Effector memory CD8-positive, alpha-beta T cell (primary cell): ENCODE data around the gene SYNE1.
"Not testable (repeated sequence)": the region's sequence is repeated elsewhere in the genome, so short reads cannot be mapped to it uniquely, and the experiment has no call there.

ENCODE experiments used
- ATAC-seq: fragments of 150-1000 bp; cut with Tn5 transposase; replicated peaks from 2 replicates; pipeline ENCODE4 v1.10.0; 2021; ENCODE audit warnings: mild to moderate bottlenecking, moderate library complexity
- DNase-seq, 3 experiments: peaks; one replicate each; pipeline ENCODE4 v3.0.0; 2021
- H3K27ac Mint-ChIP-seq, 2 donors: one replicate each; pipeline ENCODE4 v1.8.0; 2022; ENCODE audit warnings: mild to moderate bottlenecking in 2 of 2, mixed read lengths in 2 of 2, moderate library complexity in 2 of 2
- H3K27me3 Mint-ChIP-seq, 2 donors: one replicate each; pipeline ENCODE4 v1.8.0; 2022; ENCODE audit warnings: mixed read lengths in 2 of 2
- H3K36me3 Mint-ChIP-seq: one replicate; pipeline ENCODE4 v1.8.0; 2022; ENCODE audit warnings: mild to moderate bottlenecking, moderate library complexity, mixed read lengths; ENCODE audit not compliant: insufficient read depth
- H3K4me1 Mint-ChIP-seq, 2 donors: one replicate each; pipeline ENCODE4 v1.8.0; 2022; ENCODE audit warnings: low read depth in 2 of 2, mixed read lengths in 2 of 2
- H3K4me3 Mint-ChIP-seq, 2 donors: one replicate each; pipeline ENCODE4 v1.8.0; 2022; ENCODE audit warnings: mild to moderate bottlenecking in 2 of 2, mixed read lengths in 2 of 2, moderate library complexity in 2 of 2
- H3K9me3 Mint-ChIP-seq, 2 donors: one replicate each; pipeline ENCODE4 v1.8.0; 2022; ENCODE audit warnings: mixed read lengths in 2 of 2

The SYNE1 gene

GRCh38 chr6:152573762-152574161, 63.4 kb downstream of the SYNE1 start:
- no peaks in the 10 kb centered on the region for H3K36me3 Mint-ChIP-seq
- H3K27ac Mint-ChIP-seq: no peak overlapping the region
- H3K27me3 Mint-ChIP-seq: no peaks in the 10 kb centered on the region
- H3K4me1 Mint-ChIP-seq: peaks cover 23 to 60% of the 10 kb centered on the region in 2 donors
- DNase-seq (no peak), ATAC-seq (no peak)
- no peaks in the 10 kb centered on the region for H3K9me3 Mint-ChIP-seq
- H3K4me3 Mint-ChIP-seq: no peak overlapping the region

DNA sequence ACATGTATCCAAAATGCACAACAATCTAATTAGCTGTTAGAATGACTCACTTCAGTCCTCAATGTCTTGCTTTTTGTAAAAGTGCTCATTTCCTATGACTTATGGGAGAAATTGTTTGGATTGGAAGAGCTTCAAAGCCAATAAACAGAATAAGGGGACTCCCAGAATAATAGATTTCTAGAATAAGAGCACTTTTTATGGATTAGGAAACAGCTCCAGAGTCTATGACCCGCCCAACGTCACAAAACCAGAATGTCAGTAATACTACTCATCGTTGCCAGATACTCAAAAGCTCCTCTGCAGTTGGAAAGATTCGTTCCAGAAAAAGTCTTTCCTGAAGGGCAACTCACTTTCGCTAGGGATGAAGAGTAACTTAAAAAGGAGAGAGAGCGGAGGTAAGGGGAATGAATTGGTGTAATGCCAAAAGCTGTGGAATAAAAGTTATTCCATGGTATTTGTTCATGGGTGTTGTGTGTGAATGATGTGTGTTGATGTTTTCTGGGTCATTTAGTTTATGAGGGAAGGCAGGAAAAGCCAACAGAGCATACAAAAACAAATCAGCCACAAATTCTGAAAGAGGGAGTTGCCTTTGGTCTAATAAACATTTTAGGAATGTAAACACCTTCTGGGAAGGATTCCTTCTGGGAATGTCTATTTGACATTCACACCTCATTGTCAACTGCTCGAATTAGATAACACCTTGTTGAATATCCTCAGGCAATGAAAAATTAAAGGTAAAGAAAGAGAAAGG, 64.6 kb downstream of the SYNE1 start:
- DNase-seq: no peak
- peaks cover 23 to 62% of the 10 kb centered on the region in 2 donors for H3K4me1 Mint-ChIP-seq
- no peak for ATAC-seq
- H3K36me3 Mint-ChIP-seq: no peaks in the 10 kb centered on the region
- H3K27me3 Mint-ChIP-seq: no peaks in the 10 kb centered on the region
- peak overlapping the region in 1 of 2 donors; percentile 74 for H3K27ac Mint-ChIP-seq
- no peaks in the 10 kb centered on the region for H3K9me3 Mint-ChIP-seq
- no peak overlapping the region for H3K4me3 Mint-ChIP-seq

- H3K27ac Mint-ChIP-seq: peak overlapping the region in 1 of 2 donors; percentile 74
- H3K4me1 Mint-ChIP-seq: peaks cover 24 to 65% of the 10 kb centered on the region in 2 donors
- DNase-seq (no peak), ATAC-seq (no peak)
- H3K4me3 Mint-ChIP-seq: no peak overlapping the region
- H3K36me3 Mint-ChIP-seq: no peaks in the 10 kb centered on the region
- no peaks in the 10 kb centered on the region for H3K9me3 Mint-ChIP-seq
- no peaks in the 10 kb centered on the region for H3K27me3 Mint-ChIP-seq
Observed at GRCh38 chr6:152571943-152572337, 65.2 kb downstream of the SYNE1 start.

- Mint-ChIP-seq H3K27ac (peak overlapping the region in 1 of 2 donors; percentile 74), H3K9me3 (no peaks in the 10 kb centered on the region), H3K27me3 (no peaks in the 10 kb centered on the region), H3K36me3 (no peaks in the 10 kb centered on the region), H3K4me3 (no peak overlapping the region), H3K4me1 (peaks cover 25 to 64% of the 10 kb centered on the region in 2 donors)
- ATAC-seq (no peak), DNase-seq (no peak)
Observed at GRCh38 chr6:152571089-152571488, 66.1 kb downstream of the SYNE1 start.

GRCh38 chr6:152566103-152566875, 70.9 kb downstream of the SYNE1 start:
- Mint-ChIP-seq H3K4me1 (peaks cover 16 to 53% of the 10 kb centered on the region in 2 donors), H3K4me3 (peak overlapping the region; percentile 15 to 37), H3K27ac (peak overlapping the region; percentile 24 to 79), H3K36me3 (no peaks in the 10 kb centered on the region), H3K9me3 (no peaks in the 10 kb centered on the region), H3K27me3 (no peaks in the 10 kb centered on the region)
- DNase-seq (peak in 2 of 3 experiments; percentile 5 to 33), ATAC-seq (peak; percentile 92)

- H3K4me3 Mint-ChIP-seq: no peak overlapping the region
- DNase-seq: no peak
Observed at GRCh38 chr6:152563177-152563576, 74.0 kb downstream of the SYNE1 start.

GRCh38 chr6:152558798-152559197, 78.4 kb downstream of the SYNE1 start:
- not testable (repeated sequence) for DNase-seq, H3K36me3 Mint-ChIP-seq, H3K27me3 Mint-ChIP-seq, H3K9me3 Mint-ChIP-seq, H3K4me3 Mint-ChIP-seq, ATAC-seq
- H3K27ac Mint-ChIP-seq: peak overlapping the region in 1 of 2 donors; percentile 82
- peaks cover 3 to 43% of the 10 kb centered on the region in 2 donors for H3K4me1 Mint-ChIP-seq

More at GRCh38 chr6:152563177-152563576, 74.0 kb downstream of the SYNE1 start:
- H3K27me3 Mint-ChIP-seq: no peaks in the 10 kb centered on the region
- H3K36me3 Mint-ChIP-seq: no peaks in the 10 kb centered on the region
- peaks cover 8 to 50% of the 10 kb centered on the region in 2 donors for H3K4me1 Mint-ChIP-seq
- ATAC-seq: no peak
- H3K9me3 Mint-ChIP-seq: no peaks in the 10 kb centered on the region
- no peak overlapping the region for H3K27ac Mint-ChIP-seq

GRCh38 chr6:152557502-152557901, 79.7 kb downstream of the SYNE1 start:
- Mint-ChIP-seq H3K36me3 (no peaks in the 10 kb centered on the region), H3K27me3 (no peaks in the 10 kb centered on the region), H3K27ac (no peak overlapping the region), H3K4me3 (no peak overlapping the region), H3K9me3 (peaks cover 0 to 5% of the 10 kb centered on the region in 2 donors), H3K4me1 (peaks cover 7 to 47% of the 10 kb centered on the region in 2 donors)
- ATAC-seq (no peak), DNase-seq (no peak)

GRCh38 chr6:152554851-152555250, 82.3 kb downstream of the SYNE1 start:
- DNase-seq: no peak
- no peak for ATAC-seq

GRCh38 chr6:152552616-152553209, 84.4 kb downstream of the SYNE1 start:
- H3K27ac Mint-ChIP-seq: peak overlapping the region in 1 of 2 donors; percentile 44
- no peaks in the 10 kb centered on the region for H3K36me3 Mint-ChIP-seq
- H3K9me3 Mint-ChIP-seq: peaks cover 0 to 5% of the 10 kb centered on the region in 2 donors
- peak; percentile 85 for ATAC-seq
- DNase-seq: peak; percentile 32 to 57 (median 46)
- H3K4me3 Mint-ChIP-seq: no peak overlapping the region
- H3K27me3 Mint-ChIP-seq: no peaks in the 10 kb centered on the region
- peaks cover 8 to 37% of the 10 kb centered on the region in 2 donors for H3K4me1 Mint-ChIP-seq

More at GRCh38 chr6:152554851-152555250, 82.3 kb downstream of the SYNE1 start:
- Mint-ChIP-seq H3K27me3 (no peaks in the 10 kb centered on the region), H3K4me1 (peaks cover 8 to 34% of the 10 kb centered on the region in 2 donors), H3K36me3 (no peaks in the 10 kb centered on the region), H3K4me3 (no peak overlapping the region), H3K27ac (peak overlapping the region in 1 of 2 donors; percentile 6), H3K9me3 (peaks cover 0 to 5% of the 10 kb centered on the region in 2 donors)

- no peak for ATAC-seq
- Mint-ChIP-seq H3K36me3 (no peaks in the 10 kb centered on the region), H3K27ac (no peak overlapping the region), H3K4me3 (no peak overlapping the region), H3K4me1 (peaks cover 4 to 21% of the 10 kb centered on the region in 2 donors), H3K27me3 (no peaks in the 10 kb centered on the region), H3K9me3 (no peaks in the 10 kb centered on the region)
- DNase-seq: no peak
Observed at GRCh38 chr6:152543519-152543918, 93.6 kb downstream of the SYNE1 start.

- H3K4me3 Mint-ChIP-seq: no peak overlapping the region
- H3K36me3 Mint-ChIP-seq: no peaks in the 10 kb centered on the region
- H3K27ac Mint-ChIP-seq: peak overlapping the region in 1 of 2 donors; percentile 12
- no peaks in the 10 kb centered on the region for H3K9me3 Mint-ChIP-seq
- ATAC-seq: no peak
- H3K27me3 Mint-ChIP-seq: no peaks in the 10 kb centered on the region
- no peak for DNase-seq
- H3K4me1 Mint-ChIP-seq: peaks cover 2 to 13% of the 10 kb centered on the region in 2 donors
Observed at GRCh38 chr6:152540381-152540780, 96.8 kb downstream of the SYNE1 start.

DNA sequence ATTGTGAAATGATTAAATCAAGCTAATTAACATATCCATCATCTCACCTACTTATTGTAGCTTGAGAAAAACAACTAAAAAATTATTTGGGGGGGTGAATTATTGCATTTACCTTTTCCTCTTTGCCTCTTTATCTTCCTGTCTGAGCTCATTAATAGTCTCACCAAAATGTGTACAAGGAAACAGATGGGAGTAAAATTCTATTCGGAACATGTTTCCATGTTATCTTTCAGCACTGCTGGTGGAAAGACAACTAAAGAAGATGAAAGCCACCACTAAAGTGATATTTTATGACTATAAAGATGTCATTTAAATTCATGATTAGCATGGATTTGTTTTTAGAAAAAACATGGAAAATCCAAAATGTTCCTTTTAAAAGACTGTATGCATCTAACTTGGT, 102.6 kb downstream of the SYNE1 start:
- peaks cover 4 to 9% of the 10 kb centered on the region in 2 donors for H3K4me1 Mint-ChIP-seq
- no peak for ATAC-seq
- H3K4me3 Mint-ChIP-seq: no peak overlapping the region
- no peaks in the 10 kb centered on the region for H3K27me3 Mint-ChIP-seq
- no peaks in the 10 kb centered on the region for H3K9me3 Mint-ChIP-seq
- no peak for DNase-seq
- H3K27ac Mint-ChIP-seq: no peak overlapping the region
- H3K36me3 Mint-ChIP-seq: peaks cover 3% of the 10 kb centered on the region
